HG02884 (cell line): Measurements from ENCODE around the gene ENDOD1.
"Not testable (repeated sequence)": the region's sequence is repeated elsewhere in the genome, so short reads cannot be mapped to it uniquely, and the experiment has no call there.

Source experiments
- ATAC-seq: cut with Tn5 transposase; IDR thresholded peaks from one replicate; pipeline ENCODE4 v1.9.1; 2021; ENCODE audit warnings: mild to moderate bottlenecking, moderate library complexity; ENCODE audit not compliant: unreplicated experiment

The ENDOD1 gene

GRCh38 chr11:95100856-95101507, 11.3 kb downstream of the ENDOD1 start:
- no peak for ATAC-seq

GRCh38 chr11:95101935-95102334, 12.3 kb downstream of the ENDOD1 start:
- no peak for ATAC-seq

GRCh38 chr11:95102733-95103132, 13.1 kb downstream of the ENDOD1 start:
- no peak for ATAC-seq

- ATAC-seq, result no peak
Observed at GRCh38 chr11:95103701-95104100, 14.1 kb downstream of the ENDOD1 start.

GRCh38 chr11:95104121-95104830, 14.6 kb downstream of the ENDOD1 start:
- ATAC-seq, result no peak

GRCh38 chr11:95104856-95105255, 15.2 kb downstream of the ENDOD1 start:
- no peak for ATAC-seq

- no peak for ATAC-seq
Observed at GRCh38 chr11:95108159-95108611, 18.5 kb downstream of the ENDOD1 start.

GRCh38 chr11:95108671-95109551, 19.3 kb downstream of the ENDOD1 start:
- no peak for ATAC-seq

- ATAC-seq, result not testable (repeated sequence)
Observed at GRCh38 chr11:95111471-95111870, 21.8 kb downstream of the ENDOD1 start.

GRCh38 chr11:95111923-95112540, 22.4 kb downstream of the ENDOD1 start:
- no peak for ATAC-seq

GRCh38 chr11:95115597-95115996, 26.0 kb downstream of the ENDOD1 start:
- ATAC-seq, result no peak

- no peak for ATAC-seq
Observed at GRCh38 chr11:95119361-95120060, 29.9 kb downstream of the ENDOD1 start.

- ATAC-seq, result no peak
Observed at GRCh38 chr11:95121698-95122097, 32.1 kb downstream of the ENDOD1 start.

- ATAC-seq, result no peak
Observed at GRCh38 chr11:95123556-95123955, 33.9 kb downstream of the ENDOD1 start.

GRCh38 chr11:95128602-95129001, 39.0 kb downstream of the ENDOD1 start:
- ATAC-seq, result no peak

GRCh38 chr11:95132956-95133355, 43.3 kb downstream of the ENDOD1 start:
- ATAC-seq, result no peak

- ATAC-seq, result no peak
Observed at GRCh38 chr11:95134491-95134890, 44.8 kb downstream of the ENDOD1 start.

GRCh38 chr11:95135155-95135554, 45.5 kb downstream of the ENDOD1 start:
- ATAC-seq, result no peak

- ATAC-seq, result no peak
Observed at GRCh38 chr11:95135880-95136279, 46.2 kb downstream of the ENDOD1 start.

GRCh38 chr11:95136747-95137146, 47.1 kb downstream of the ENDOD1 start:
- ATAC-seq, result not testable (repeated sequence)
